22Rv1 (cell line): ENCODE results near the gene STIM1.

Experiments used
- CTCF ChIP-seq: fragments of 450-650 bp; IDR thresholded peaks from 2 replicates; pipeline ENCODE4 v1.5.1; 2017; ENCODE audit warnings: mild to moderate bottlenecking
- ZFX ChIP-seq: fragments of 450-650 bp; IDR thresholded peaks from 2 replicates; pipeline ENCODE4 v1.6.1; 2017; ENCODE audit warnings: antibody characterized with exemption, borderline replicate concordance

GRCh38 chr11:3840004-3840869 is 15.2 kb upstream of the STIM1 start:
- no peak for TF ChIP-seq CTCF
- TF ChIP-seq ZFX = no peak
